ENCODE data around the gene DMD.

GRCh38 chrX:32514986-32515385, 696.4 kb downstream of the DMD start:
- no peak for TF ChIP-seq CTCF (IDR thresholded peaks at IDR 0.05)
- TF ChIP-seq EP300 (IDR thresholded peaks at IDR 0.05): no peak
- no peak for TF ChIP-seq POLR2AphosphoS5 (IDR thresholded peaks at IDR 0.05)

Measured in sigmoid colon (tissue), 4 donors.